GM12872 (cell line): ENCODE results near the gene SLC19A1.

ENCODE experiments used
- TF ChIP-seq, protein P1 (sequence below): IDR thresholded peaks from 3 replicates; pipeline ENCODE4 v1.5.1; 2011; ENCODE audit warnings: low read depth, mild to moderate bottlenecking, low read length, moderate library complexity; ENCODE audit not compliant: insufficient read depth

SLC19A1 gene

DNA sequence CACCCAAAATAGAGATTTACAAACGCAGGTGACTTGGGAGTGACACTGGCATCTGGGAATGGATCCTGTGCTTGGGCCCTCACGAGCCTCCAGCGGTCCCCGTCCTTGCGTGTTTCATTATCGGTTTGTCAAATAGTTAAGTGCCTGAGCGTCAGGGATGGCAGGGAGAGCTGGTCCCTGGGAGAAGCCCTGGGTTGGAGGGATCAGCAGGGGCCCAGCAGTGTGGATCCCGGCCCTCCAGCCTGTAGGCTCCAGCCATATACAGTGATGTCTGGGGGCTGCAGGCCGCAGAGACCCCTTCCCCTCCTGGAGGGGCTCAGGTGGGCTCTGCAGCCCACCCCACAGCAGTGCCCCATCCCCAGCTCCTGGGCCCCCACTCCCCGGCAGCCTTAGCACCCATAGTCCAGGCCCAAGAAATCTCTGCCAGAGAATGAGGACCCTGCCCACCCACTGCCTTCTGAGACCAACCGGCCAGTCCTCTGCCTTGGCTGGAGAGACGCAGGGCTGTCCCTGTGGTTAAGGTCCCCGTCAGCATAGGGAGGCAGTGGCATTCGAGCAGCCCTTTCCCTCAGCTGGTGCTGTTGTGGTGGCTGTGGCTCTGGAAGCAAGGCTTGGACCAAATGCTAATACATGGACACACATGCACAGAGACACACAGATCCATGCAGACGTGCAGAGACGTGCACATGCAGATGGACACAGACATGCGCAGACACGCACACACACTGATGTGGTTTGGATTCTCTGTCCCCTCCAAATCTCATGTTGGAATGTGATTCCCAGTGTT is 2.4 kb upstream of the SLC19A1 start:
- TF ChIP-seq, protein P1, sequence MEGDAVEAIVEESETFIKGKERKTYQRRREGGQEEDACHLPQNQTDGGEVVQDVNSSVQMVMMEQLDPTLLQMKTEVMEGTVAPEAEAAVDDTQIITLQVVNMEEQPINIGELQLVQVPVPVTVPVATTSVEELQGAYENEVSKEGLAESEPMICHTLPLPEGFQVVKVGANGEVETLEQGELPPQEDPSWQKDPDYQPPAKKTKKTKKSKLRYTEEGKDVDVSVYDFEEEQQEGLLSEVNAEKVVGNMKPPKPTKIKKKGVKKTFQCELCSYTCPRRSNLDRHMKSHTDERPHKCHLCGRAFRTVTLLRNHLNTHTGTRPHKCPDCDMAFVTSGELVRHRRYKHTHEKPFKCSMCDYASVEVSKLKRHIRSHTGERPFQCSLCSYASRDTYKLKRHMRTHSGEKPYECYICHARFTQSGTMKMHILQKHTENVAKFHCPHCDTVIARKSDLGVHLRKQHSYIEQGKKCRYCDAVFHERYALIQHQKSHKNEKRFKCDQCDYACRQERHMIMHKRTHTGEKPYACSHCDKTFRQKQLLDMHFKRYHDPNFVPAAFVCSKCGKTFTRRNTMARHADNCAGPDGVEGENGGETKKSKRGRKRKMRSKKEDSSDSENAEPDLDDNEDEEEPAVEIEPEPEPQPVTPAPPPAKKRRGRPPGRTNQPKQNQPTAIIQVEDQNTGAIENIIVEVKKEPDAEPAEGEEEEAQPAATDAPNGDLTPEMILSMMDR = no peak

DNA sequence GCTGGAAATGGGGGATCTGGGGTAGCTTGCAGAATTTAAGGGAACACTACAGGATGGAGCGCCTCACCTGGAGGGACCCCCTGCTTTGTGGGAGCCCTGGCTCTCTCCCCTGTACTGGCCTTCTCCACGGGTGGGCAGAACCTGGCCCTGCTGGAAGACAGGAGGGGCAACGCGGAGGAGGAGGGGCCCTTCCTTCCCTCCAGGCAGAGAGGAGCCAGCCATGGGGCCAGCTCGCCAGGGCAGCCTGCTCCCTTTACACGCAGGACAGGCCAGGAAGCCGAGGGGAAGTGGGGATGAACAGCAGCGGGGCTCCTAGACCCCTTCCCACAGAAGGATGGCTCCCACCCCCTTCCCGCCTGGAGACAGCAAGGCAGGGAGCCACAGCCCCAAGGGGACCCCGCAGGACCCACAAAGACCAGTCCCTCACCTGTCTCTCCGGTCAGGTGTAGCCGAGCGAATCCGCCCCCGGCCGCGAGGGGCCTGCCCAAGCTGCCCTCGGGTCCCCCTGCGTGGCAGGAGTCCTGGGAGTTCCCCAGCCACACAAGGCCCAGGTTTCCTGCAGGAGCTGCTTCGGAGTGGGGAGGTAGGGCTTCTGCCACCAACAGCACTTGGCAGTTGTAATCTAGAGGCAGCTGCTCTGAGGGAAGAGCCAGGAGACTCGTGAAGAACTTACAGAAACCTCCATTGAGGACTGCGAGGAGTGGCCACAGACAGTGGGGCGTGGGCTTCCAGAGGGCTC is 1.6 kb upstream of the SLC19A1 start:
- TF ChIP-seq, protein P1 = no peak

DNA sequence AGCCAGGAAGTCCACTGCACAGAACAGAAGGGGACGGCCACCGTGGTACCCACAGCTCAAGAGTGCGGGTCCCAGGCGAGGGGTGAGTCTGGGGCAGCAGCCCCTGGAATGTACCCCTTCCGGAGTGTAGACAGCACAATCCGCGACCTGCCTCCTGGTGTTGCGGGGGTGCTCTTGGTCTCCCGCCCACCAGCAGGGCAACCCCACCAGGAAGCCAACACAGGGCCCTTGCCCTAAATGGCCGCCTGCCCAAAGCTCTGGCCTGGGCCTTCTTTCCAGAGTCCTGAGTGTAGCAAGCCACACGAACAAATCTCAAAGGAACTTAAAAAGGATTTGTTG is 1.1 kb upstream of the SLC19A1 start:
- TF ChIP-seq, protein P1 = no peak

DNA sequence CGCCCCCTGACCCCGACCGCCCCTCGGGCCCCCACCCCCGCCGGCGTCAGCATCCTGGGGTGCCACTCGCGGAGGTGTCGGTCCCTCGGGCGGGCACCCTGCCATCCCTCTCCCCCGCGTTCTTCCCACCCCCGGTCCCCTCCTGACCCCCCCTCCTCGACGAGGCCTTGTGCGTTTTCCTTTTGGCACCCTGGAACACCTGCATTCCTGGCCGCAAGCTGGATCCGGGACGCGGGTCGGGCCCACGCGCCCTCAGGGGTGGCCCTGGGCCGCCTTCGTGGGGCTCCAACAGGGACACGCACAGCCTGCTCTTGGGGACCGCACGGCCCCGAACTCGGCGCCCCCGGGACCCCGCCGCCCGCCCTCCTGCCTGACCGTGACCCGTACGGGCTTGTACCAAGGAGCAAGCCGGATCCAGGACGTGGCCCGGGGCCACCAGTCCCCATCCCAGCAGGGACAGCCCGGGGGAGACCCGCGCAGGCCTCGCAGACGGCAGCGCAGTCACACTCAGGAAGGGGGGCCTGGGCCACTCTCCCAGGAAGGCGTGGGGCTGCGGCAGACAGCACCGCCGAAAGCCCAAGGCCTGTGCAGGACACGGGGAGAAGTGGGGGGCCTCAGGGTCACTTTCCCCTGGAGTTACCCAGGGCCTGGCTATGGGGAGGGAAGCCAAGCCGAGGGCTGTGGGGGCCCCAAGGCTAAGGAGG is 579 bp upstream of the SLC19A1 start:
- TF ChIP-seq, protein P1 = no peak

DNA sequence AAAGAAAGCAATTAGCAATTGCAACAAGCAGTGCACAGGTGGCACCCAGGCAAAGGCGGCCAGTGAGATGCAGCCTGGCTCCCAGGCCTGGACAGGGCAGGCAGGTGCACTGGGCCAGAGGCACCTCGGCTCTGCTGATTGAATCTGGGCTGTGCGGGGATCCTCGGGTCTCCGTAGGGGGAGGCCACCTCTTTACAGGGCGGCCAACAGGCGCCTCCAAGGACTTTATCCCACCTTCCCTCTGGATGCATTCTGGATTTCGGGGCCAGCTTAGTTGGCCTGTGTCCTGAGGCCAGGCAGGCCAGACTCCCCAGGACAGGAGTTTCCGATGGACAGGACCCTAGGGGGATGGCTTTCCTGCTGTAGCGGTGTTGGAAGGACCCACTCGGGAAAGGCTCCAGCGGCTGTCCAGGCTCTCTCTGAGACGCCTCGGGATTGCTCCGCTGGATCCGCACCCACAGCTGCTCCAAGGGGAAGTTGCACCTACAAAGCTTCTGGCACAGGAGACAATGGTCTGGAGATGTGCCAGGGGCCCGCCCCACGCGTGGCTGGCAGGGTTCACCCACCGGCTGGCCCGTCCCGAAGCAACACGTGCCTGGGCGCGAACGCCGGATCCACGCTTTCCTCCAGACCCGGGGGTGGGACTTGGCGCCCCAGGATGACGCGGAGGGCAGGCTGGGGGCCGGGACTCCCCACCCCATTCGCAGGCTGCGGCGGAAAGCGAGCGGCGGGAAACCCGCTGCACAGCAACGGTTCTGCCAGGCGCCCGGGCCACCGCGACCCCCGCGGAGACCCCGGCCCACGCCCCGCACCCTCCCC is 810 bp downstream of the SLC19A1 start:
- TF ChIP-seq, protein P1 = no peak

DNA sequence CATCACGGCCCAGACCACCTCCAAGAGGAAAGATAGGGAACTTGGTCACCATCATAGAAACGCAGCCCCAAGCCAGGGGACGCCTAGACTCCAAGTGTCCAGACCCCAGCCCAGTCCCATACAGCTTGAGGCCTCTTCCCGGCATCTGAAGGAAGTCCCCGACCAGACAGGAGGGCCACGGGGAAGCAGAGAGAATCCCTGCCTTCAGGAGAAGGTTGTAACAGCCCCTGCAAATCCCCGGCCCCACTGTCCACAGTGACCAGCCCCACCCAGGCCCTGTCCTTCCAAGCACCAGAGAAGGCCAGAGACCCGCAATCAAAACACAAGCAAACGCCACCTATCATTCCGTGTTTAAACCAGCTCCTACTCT is 1.7 kb downstream of the SLC19A1 start:
- TF ChIP-seq, protein P1 = no peak
